ENCODE results near the gene SAMMSON.

The SAMMSON gene

DNA sequence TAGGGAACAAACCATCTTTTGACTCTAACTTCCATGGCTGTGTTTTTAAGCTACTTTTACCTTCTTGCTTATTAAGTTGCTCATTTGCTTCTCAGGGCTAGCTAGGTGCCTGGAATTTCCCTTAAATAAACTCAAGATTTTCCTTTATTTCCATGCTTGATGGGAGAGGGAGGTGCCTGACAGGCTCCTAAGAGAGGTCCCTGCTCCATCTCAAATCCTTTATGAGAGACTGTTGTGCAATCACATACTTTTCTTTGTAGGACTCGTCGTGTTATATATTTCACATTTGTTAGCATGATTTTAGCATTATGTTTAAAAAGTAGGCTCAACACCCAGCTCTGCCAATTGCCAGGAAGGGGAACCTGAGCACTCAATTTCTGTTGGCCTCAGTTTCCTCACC lies 95.7 kb downstream of the SAMMSON start:
- Histone ChIP-seq H3K9ac (ENCODE audit: low read depth, low read length) (no peak overlapping the region), H3K9me3 (ENCODE audit: insufficient read depth, low read depth, low read length) (no peaks in the 10 kb centered on the region), H3K4me1 (ENCODE audit: insufficient read depth, low read length) (no peaks in the 10 kb centered on the region), H3K4me3 (ENCODE audit: low read length) (no peak overlapping the region), H3K36me3 (ENCODE audit: insufficient read depth, low read depth, low read length) (no peaks in the 10 kb centered on the region), H3K27me3 (ENCODE audit: insufficient read depth, low read length) (no peaks in the 10 kb centered on the region), H3K27ac (ENCODE audit: low read length) (no peak overlapping the region)

DNA sequence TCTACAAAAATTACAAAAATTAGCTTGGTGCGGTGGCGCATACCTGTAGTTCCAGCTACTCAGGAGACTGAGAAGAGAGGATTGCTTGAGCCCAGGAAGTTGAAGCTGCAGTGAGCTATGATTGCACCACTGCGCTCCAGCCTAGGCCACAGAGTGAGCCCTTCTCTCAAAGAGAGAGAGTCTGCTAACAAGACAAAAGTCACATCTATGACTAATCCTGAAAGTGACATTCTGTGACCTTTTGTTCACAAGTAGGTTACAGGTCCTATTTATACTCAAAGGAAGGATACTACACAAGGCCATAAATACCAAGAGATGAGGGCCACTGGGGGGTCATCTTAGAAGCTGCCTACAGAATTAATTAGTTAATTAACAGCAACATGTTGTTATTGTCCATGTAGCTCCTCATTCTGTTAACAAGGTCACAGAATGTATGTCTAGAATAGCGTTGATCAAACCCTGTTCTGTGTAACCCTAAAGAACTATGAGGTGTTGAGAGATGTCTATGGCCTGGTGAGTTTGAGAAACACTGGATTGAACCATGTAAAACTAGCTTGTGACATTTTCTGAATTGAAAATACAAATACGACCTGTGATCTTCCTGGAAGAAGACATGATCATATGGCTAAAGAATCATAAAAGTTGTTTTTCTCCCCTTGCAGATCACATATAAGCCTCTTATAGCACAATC lies 97.0 kb downstream of the SAMMSON start:
- Histone ChIP-seq H3K27ac (ENCODE audit: low read length) (no peak overlapping the region), H3K4me3 (ENCODE audit: low read length) (no peak overlapping the region), H3K9ac (ENCODE audit: low read depth, low read length) (no peak overlapping the region), H3K27me3 (ENCODE audit: insufficient read depth, low read length) (no peaks in the 10 kb centered on the region), H3K4me1 (ENCODE audit: insufficient read depth, low read length) (no peaks in the 10 kb centered on the region), H3K9me3 (ENCODE audit: insufficient read depth, low read depth, low read length) (no peaks in the 10 kb centered on the region), H3K36me3 (ENCODE audit: insufficient read depth, low read depth, low read length) (no peaks in the 10 kb centered on the region)

DNA sequence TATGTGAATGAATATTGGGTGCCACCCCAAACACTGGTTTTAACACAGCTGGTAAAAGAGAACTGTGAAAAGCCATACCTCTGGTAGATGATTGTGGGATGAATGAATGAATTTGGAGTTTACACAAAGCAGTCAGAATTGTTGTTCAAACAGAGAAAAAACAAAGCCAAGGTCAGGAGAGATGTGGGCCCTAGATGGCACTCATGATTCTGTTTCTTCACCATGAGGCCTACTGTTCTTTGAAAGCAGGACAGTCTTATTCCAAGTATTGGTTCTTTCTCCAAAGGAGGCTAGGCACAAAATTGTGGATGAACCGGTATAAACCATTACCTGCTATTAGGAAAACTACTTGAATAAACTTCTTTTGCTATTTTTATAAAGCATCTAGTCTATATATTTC lies 97.6 kb downstream of the SAMMSON start:
- H3K27ac ChIP-seq (ENCODE audit: low read length) = no peak overlapping the region
- no peaks in the 10 kb centered on the region for H3K27me3 ChIP-seq (ENCODE audit: insufficient read depth, low read length)
- no peaks in the 10 kb centered on the region for H3K9me3 ChIP-seq (ENCODE audit: insufficient read depth, low read depth, low read length)
- no peaks in the 10 kb centered on the region for H3K4me1 ChIP-seq (ENCODE audit: insufficient read depth, low read length)
- no peaks in the 10 kb centered on the region for H3K36me3 ChIP-seq (ENCODE audit: insufficient read depth, low read depth, low read length)
- H3K4me3 ChIP-seq (ENCODE audit: low read length) = no peak overlapping the region
- H3K9ac ChIP-seq (ENCODE audit: low read depth, low read length) = no peak overlapping the region

DNA sequence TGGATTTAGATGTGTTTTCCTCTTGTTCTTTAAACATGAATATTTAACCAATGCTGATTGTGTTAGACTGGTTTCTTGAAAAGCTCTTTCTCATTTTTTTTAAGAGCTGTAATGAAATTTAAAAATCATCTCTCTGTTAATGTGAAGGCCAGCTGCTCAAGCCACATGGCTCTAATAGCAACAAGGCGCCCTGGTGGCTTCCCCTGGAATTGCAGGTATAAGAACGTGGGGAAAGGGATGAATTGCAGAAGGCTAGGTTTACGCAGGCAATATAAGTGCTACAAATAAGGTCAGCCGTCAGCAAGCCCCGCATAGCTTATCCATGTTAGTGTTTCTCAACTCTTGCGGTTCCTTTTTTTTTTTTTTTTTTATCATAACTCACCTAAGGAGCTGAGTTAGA lies 108.5 kb downstream of the SAMMSON start:
- Histone ChIP-seq H3K27ac (ENCODE audit: low read length) (no peak overlapping the region), H3K9me3 (ENCODE audit: insufficient read depth, low read depth, low read length) (no peaks in the 10 kb centered on the region), H3K36me3 (ENCODE audit: insufficient read depth, low read depth, low read length) (no peaks in the 10 kb centered on the region), H3K27me3 (ENCODE audit: insufficient read depth, low read length) (no peaks in the 10 kb centered on the region), H3K9ac (ENCODE audit: low read depth, low read length) (no peak overlapping the region), H3K4me1 (ENCODE audit: insufficient read depth, low read length) (no peaks in the 10 kb centered on the region), H3K4me3 (ENCODE audit: low read length) (no peak overlapping the region)

DNA sequence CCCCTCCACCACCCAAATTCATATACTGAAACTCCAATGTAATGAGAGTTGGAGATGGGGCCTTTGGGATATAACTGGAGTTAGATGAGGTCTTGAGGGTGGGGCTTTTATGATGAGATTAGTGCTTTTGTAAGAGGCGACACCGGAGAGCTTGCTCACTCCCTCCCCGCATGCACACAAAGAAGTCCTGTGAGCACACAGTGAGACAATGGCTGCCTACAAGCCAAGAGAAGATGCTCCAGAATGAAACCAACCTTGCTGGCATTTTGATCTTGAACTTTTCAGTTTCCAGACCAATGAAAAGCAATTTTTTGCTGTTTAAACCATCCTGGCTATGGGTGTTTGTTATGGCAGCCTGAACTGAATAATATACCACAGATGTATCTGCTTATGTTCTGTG lies 109.0 kb downstream of the SAMMSON start:
- no peaks in the 10 kb centered on the region for H3K27me3 ChIP-seq (ENCODE audit: insufficient read depth, low read length)
- H3K9ac ChIP-seq (ENCODE audit: low read depth, low read length) = no peak overlapping the region
- H3K4me3 ChIP-seq (ENCODE audit: low read length) = no peak overlapping the region
- no peaks in the 10 kb centered on the region for H3K36me3 ChIP-seq (ENCODE audit: insufficient read depth, low read depth, low read length)
- no peak overlapping the region for H3K27ac ChIP-seq (ENCODE audit: low read length)
- H3K4me1 ChIP-seq (ENCODE audit: insufficient read depth, low read length) = no peaks in the 10 kb centered on the region
- no peaks in the 10 kb centered on the region for H3K9me3 ChIP-seq (ENCODE audit: insufficient read depth, low read depth, low read length)

DNA sequence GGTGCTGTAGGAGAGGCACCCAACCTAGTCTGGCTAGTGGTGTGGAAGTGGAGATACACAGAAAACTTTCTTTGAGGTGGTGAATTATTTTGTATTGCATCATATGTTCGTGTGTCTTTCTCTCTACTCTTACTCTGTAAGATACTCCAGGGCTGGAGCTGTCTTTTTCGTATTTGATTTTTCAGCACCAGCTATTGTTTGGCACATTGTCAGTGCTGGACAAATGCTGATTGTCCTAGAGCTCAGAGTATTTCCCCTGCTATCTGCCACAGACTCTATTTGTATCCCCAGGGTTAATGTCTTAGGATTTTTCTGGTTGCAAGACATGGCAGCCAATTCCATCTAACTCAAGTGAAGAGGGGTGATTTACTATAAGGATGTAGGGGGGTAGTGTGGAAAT lies 110.5 kb downstream of the SAMMSON start:
- H3K9me3 ChIP-seq (ENCODE audit: insufficient read depth, low read depth, low read length) = no peaks in the 10 kb centered on the region
- H3K9ac ChIP-seq (ENCODE audit: low read depth, low read length) = no peak overlapping the region
- H3K27me3 ChIP-seq (ENCODE audit: insufficient read depth, low read length) = no peaks in the 10 kb centered on the region
- no peak overlapping the region for H3K27ac ChIP-seq (ENCODE audit: low read length)
- no peaks in the 10 kb centered on the region for H3K36me3 ChIP-seq (ENCODE audit: insufficient read depth, low read depth, low read length)
- no peaks in the 10 kb centered on the region for H3K4me1 ChIP-seq (ENCODE audit: insufficient read depth, low read length)
- H3K4me3 ChIP-seq (ENCODE audit: low read length) = no peak overlapping the region

DNA sequence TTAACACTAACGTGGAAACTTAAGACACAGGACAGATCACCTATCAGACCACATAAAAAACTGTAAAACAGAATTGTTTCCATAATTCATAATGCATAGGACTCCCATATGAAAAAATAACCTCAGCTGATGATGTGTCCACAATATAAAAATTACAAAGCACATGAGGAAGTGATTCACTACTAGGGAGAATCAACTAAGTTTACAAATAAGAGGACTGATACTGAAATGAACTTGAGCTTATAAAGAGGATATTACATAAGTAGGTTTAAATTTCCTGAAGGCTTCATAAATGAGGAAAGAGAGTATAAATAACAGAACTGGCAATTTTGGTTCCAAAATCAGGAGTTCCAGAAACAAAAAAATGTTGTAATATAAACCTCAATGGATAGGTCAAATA lies 111.9 kb downstream of the SAMMSON start:
- Histone ChIP-seq H3K9me3 (ENCODE audit: insufficient read depth, low read depth, low read length) (no peaks in the 10 kb centered on the region), H3K4me3 (ENCODE audit: low read length) (no peak overlapping the region), H3K9ac (ENCODE audit: low read depth, low read length) (no peak overlapping the region), H3K27me3 (ENCODE audit: insufficient read depth, low read length) (no peaks in the 10 kb centered on the region), H3K27ac (ENCODE audit: low read length) (no peak overlapping the region), H3K36me3 (ENCODE audit: insufficient read depth, low read depth, low read length) (no peaks in the 10 kb centered on the region), H3K4me1 (ENCODE audit: insufficient read depth, low read length) (no peaks in the 10 kb centered on the region)

DNA sequence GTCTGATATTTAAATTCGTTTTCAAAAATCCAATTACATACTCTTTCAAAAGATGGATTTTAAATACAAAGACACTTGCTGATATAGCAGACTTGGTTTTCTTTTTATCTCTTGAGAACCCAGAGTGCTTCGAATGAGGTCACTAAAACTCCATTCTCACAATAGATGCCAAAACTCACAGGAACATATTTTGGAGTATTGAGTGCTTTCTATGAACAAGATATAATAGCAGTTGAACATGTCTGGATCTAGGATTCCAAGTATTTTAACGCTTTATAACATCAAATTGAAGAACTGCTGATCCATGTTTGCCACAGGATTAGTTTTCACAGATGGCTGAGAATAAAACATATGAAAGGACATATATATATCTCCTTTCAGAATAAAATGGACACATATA lies 113.2 kb downstream of the SAMMSON start:
- no peak overlapping the region for H3K27ac ChIP-seq (ENCODE audit: low read length)
- H3K9ac ChIP-seq (ENCODE audit: low read depth, low read length) = no peak overlapping the region
- H3K36me3 ChIP-seq (ENCODE audit: insufficient read depth, low read depth, low read length) = no peaks in the 10 kb centered on the region
- no peaks in the 10 kb centered on the region for H3K27me3 ChIP-seq (ENCODE audit: insufficient read depth, low read length)
- H3K9me3 ChIP-seq (ENCODE audit: insufficient read depth, low read depth, low read length) = no peaks in the 10 kb centered on the region
- no peaks in the 10 kb centered on the region for H3K4me1 ChIP-seq (ENCODE audit: insufficient read depth, low read length)
- H3K4me3 ChIP-seq (ENCODE audit: low read length) = no peak overlapping the region

DNA sequence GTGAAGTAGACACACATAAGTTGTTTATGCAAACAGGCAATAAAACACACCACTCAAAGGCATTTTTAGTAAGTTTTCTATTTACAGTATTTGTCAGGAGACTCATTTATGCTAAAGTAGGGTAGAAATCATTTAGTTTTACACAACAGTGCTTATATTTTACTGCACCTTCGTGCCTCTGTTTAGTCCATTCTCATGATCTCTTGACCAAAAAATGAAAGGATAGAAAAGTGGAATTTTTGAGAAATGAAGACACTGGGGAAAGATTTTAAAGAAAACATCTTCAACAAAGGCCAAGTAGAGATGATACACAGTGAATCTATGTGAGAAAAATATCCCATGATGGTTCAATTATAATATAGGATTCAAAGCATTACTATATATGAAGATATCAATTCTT lies 114.9 kb downstream of the SAMMSON start:
- Histone ChIP-seq H3K36me3 (ENCODE audit: insufficient read depth, low read depth, low read length) (no peaks in the 10 kb centered on the region), H3K27me3 (ENCODE audit: insufficient read depth, low read length) (no peaks in the 10 kb centered on the region), H3K4me1 (ENCODE audit: insufficient read depth, low read length) (no peaks in the 10 kb centered on the region), H3K27ac (ENCODE audit: low read length) (no peak overlapping the region), H3K4me3 (ENCODE audit: low read length) (no peak overlapping the region), H3K9ac (ENCODE audit: low read depth, low read length) (no peak overlapping the region), H3K9me3 (ENCODE audit: insufficient read depth, low read depth, low read length) (no peaks in the 10 kb centered on the region)

DNA sequence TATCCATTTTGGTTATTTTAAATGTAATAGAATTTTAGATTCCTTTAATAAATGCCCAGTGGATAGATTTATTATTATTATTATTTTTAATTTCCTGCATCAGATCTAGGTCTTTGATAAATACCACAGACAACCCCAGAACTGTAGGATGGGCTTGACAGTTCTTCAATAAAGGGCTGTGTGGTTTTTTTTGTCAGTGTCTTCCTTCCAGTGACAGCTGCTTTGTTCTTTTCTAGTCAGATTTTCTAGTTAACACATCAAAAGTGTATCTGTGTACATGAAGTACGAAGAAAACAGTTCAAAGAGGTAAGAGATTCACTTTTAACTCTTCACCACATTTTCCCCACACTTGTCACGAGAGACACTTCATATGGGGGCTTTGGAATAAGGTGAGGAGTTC lies 120.3 kb downstream of the SAMMSON start:
- H3K27ac ChIP-seq (ENCODE audit: low read length) = no peak overlapping the region
- H3K27me3 ChIP-seq (ENCODE audit: insufficient read depth, low read length) = no peaks in the 10 kb centered on the region
- H3K36me3 ChIP-seq (ENCODE audit: insufficient read depth, low read depth, low read length) = no peaks in the 10 kb centered on the region
- peaks cover 8% of the 10 kb centered on the region for H3K9me3 ChIP-seq (ENCODE audit: insufficient read depth, low read depth, low read length)
- H3K4me3 ChIP-seq (ENCODE audit: low read length) = no peak overlapping the region
- H3K9ac ChIP-seq (ENCODE audit: low read depth, low read length) = no peak overlapping the region
- no peaks in the 10 kb centered on the region for H3K4me1 ChIP-seq (ENCODE audit: insufficient read depth, low read length)

Measured in iPS-20b (cell line).